ENCODE data around the gene IRF1. TPM values are rescaled to one million over a fixed set of nuclear protein-coding genes. Genes with fewer than 3 reads are reported as not detected.

The IRF1 gene
- total RNA-seq, 4 donors from 2014 or later: 20.6 to 289 (median 29.6) TPM

DNA sequence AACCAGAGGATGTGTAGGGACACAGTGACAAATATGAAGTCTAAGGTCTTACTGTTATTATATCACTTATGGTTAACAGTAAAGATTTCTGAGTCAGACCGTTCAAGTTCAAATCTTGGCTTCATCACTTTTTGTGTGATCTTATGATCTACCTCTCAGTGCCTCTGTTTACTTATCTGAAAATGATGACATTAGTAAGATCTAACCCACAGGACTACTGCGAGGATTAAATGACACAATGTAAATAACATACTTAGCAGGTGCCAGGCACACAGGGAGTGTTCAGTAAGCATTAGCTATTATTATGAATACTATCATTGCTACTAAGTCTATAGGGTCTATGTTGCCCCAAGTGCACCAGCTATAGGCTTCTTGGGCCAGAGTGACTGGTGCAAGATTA is 2.0 kb downstream of the IRF1 start:
- no peak for DNase-seq (ENCODE audit: extremely low spot score)
- intact Hi-C loops (cut with DNase I): loop anchor here (2.0 kb wide), 1 partner anchor 68 kb away; no protein-coding TSS in a partner anchor
- Histone ChIP-seq H3K4me3 (peak overlapping the region; percentile 84 to 93 (median 90)), H3K36me3 (peaks cover 35 to 53% (median 48%) of the 10 kb centered on the region in 4 donors), H3K27ac (replicated peaks in 1 of 4) (peak overlapping the region; percentile 41 to 98 (median 97)), H3K27me3 (no peaks in the 10 kb centered on the region), H3K4me1 (peaks cover 48 to 75% (median 64%) of the 10 kb centered on the region in 4 donors), H3K9me3 (no peaks in the 10 kb centered on the region)
- TF ChIP-seq CTCF (IDR thresholded peaks at IDR 0.05): no peak
- TF ChIP-seq POLR2A (IDR thresholded peaks at IDR 0.05; ENCODE audit: low read depth): no peak
- TF ChIP-seq POLR2AphosphoS5 (IDR thresholded peaks at IDR 0.05): no peak
- no peak for TF ChIP-seq EP300 (IDR thresholded peaks at IDR 0.05)
- WGBS: 51% methylated on average over 2 of the region's 2 CpGs

GRCh38 chr5:132487841-132488555 is 2.6 kb downstream of the IRF1 start:
- peak overlapping the region; percentile 41 to 98 (median 97) for H3K27ac ChIP-seq (replicated peaks in 1 of 4)
- 64% methylated on average over 1 of the region's 3 CpGs for WGBS
- intact Hi-C loops (cut with DNase I): loop anchor here (2.0 kb wide), 1 partner anchor 67 kb away; no protein-coding TSS in a partner anchor

DNA sequence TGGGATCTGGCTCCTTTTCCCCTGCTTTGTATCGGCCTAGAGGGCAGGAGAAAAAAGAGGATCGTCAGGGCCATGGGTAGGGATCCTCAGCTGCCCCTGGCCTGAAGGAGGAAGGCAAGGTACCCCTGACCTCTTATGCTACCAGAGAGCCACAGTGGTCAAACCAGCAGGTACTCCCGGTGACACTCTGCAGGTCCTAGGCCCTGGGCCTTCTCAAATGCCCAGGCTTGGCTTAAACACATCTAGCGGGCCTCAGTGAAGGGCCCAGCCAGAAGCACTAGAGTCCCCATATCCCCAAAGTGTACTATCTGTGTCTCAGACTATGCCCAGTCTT is 3.5 kb downstream of the IRF1 start:
- intact Hi-C loops (cut with DNase I): no loop called here
- 60% methylated on average over 2 of the region's 4 CpGs for WGBS
- Histone ChIP-seq H3K27ac (replicated peaks in 1 of 4) (peak overlapping the region; percentile 32 to 98 (median 69)), H3K9me3 (no peaks in the 10 kb centered on the region), H3K4me3 (no peak overlapping the region), H3K4me1 (peaks cover 45 to 78% (median 61%) of the 10 kb centered on the region in 4 donors), H3K27me3 (no peaks in the 10 kb centered on the region), H3K36me3 (peaks cover 48 to 67% (median 59%) of the 10 kb centered on the region in 4 donors)
- DNase-seq (ENCODE audit: extremely low spot score): no peak
- TF ChIP-seq POLR2A (IDR thresholded peaks at IDR 0.05; ENCODE audit: low read depth) (no peak), EP300 (IDR thresholded peaks at IDR 0.05) (no peak), POLR2AphosphoS5 (IDR thresholded peaks at IDR 0.05) (no peak), CTCF (IDR thresholded peaks at IDR 0.05) (no peak)

More at GRCh38 chr5:132487841-132488555, 2.6 kb downstream of the IRF1 start:
- Histone ChIP-seq H3K36me3 (peaks cover 41 to 59% (median 54%) of the 10 kb centered on the region in 4 donors), H3K4me3 (peak overlapping the region in 3 of 4 donors; percentile 4 to 91 (median 89)), H3K9me3 (no peaks in the 10 kb centered on the region), H3K27me3 (no peaks in the 10 kb centered on the region), H3K4me1 (peaks cover 48 to 79% (median 64%) of the 10 kb centered on the region in 4 donors)
- peak; percentile 90 for DNase-seq (ENCODE audit: extremely low spot score)
- TF ChIP-seq POLR2AphosphoS5 (IDR thresholded peaks at IDR 0.05) (no peak), CTCF (IDR thresholded peaks at IDR 0.05) (no peak), EP300 (IDR thresholded peaks at IDR 0.05) (no peak), POLR2A (IDR thresholded peaks at IDR 0.05; ENCODE audit: low read depth) (no peak)

DNA sequence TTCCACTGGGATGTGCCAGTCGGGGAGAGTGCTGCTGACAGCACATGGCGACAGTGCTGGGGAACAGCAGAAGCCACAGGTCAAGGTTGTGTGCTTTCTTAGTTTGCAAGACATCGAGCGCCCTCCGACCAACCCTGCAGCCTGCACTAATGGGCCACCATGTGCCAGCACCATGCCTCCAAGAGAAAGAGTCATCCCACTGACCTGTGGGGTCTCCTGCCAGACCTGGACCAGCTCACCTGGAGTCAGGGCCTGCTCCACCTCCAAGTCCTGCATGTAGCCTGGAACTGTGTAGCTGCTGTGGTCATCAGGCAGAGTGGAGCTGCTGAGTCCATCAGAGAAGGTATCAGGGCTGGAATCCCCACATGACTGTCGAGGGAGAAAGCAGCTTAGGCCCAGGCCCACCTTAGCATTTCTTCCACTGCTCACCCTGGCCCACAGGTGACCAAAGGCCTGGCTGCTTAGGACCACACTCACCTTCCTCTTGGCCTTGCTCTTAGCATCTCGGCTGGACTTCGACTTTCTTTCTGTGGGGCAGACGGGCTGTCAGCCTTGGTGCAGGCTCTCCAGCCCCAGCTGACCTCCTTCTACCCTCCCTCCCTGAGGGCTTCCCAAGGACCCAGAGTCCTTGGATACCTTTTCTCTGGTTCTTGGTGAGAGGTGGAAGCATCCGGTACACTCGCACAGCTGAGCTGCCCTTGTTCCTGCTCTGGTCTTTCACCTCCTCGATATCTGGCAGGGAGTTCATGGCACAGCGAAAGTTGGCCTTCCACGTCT is 4.1 kb downstream of the IRF1 start:
- 90% methylated on average over 11 of the region's 14 CpGs for WGBS
- H3K27ac ChIP-seq (replicated peaks in 1 of 4): peak overlapping the region; percentile 32 to 98 (median 69)
- peaks cover 48 to 72% (median 62%) of the 10 kb centered on the region in 4 donors for H3K36me3 ChIP-seq
- no peak overlapping the region for H3K4me3 ChIP-seq
- DNase-seq (ENCODE audit: extremely low spot score): no peak
- H3K9me3 ChIP-seq: no peaks in the 10 kb centered on the region
- intact Hi-C loops (cut with DNase I): no loop called here
- peaks cover 43 to 73% (median 59%) of the 10 kb centered on the region in 4 donors for H3K4me1 ChIP-seq
- H3K27me3 ChIP-seq: no peaks in the 10 kb centered on the region
- TF ChIP-seq EP300 (IDR thresholded peaks at IDR 0.05): no peak
- no peak for TF ChIP-seq POLR2AphosphoS5 (IDR thresholded peaks at IDR 0.05)
- TF ChIP-seq POLR2A (IDR thresholded peaks at IDR 0.05; ENCODE audit: low read depth): no peak
- TF ChIP-seq CTCF (IDR thresholded peaks at IDR 0.05): no peak
